Lung (tissue), 12 donors: ENCODE measurements around the gene PTPA. TPM values are rescaled to one million over a fixed set of nuclear protein-coding genes. Genes with fewer than 3 reads are reported as not detected.

Source experiments
- ATAC-seq: fragments of 200-7000 bp; cut with Tn5 transposase; one replicate; pipeline ENCODE4 v1.9.1; 2020; ENCODE audit warnings: moderate number of reproducible peaks; ENCODE audit not compliant: insufficient read depth, low FRiP score
- DNase-seq, 3 donors: peaks; one replicate each; pipeline ENCODE4 v3.0.0-alpha.2; 2013 to 2017
- H3K27ac ChIP-seq, 2 donors: one replicate each; pipeline ENCODE4 v1.5.1; 2013; ENCODE audit warnings: mild to moderate bottlenecking in 2 of 2, moderate library complexity in 2 of 2, control low read depth in 1 of 2, inconsistent platforms in 1 of 2, low read depth in 1 of 2, low read length in 1 of 2
- H3K27me3 ChIP-seq, 3 donors: one replicate each; pipeline ENCODE4 v1.5.1; 2013; ENCODE audit warnings: low read length in 2 of 3; ENCODE audit not compliant: control insufficient read depth in 3 of 3, insufficient read depth in 3 of 3
- H3K36me3 ChIP-seq, 4 donors: one replicate each; pipeline ENCODE4 v1.5.1; 2013; ENCODE audit warnings: low read length in 4 of 4, mild to moderate bottlenecking in 1 of 4, moderate library complexity in 1 of 4; ENCODE audit not compliant: control insufficient read depth in 4 of 4, insufficient read depth in 4 of 4
- H3K4me1 ChIP-seq, 5 donors: one replicate each; pipeline ENCODE4 v1.5.1; 2013; ENCODE audit warnings: low read length in 5 of 5, mild to moderate bottlenecking in 2 of 5, moderate library complexity in 1 of 5; ENCODE audit not compliant: control insufficient read depth in 5 of 5, insufficient read depth in 5 of 5
- H3K4me3 ChIP-seq: one replicate; pipeline ENCODE4 v1.5.1; 2013; ENCODE audit warnings: mild to moderate bottlenecking, control low read depth, moderate library complexity
- H3K9ac ChIP-seq, 2 donors: one replicate each; pipeline ENCODE4 v1.5.1; 2013; ENCODE audit warnings: low read length in 2 of 2, control low read depth in 1 of 2; ENCODE audit not compliant: insufficient read depth in 1 of 2
- H3K9me3 ChIP-seq, 4 donors: one replicate each; pipeline ENCODE4 v1.5.1; 2013; ENCODE audit warnings: low read length in 3 of 4, mild to moderate bottlenecking in 1 of 4, moderate library complexity in 1 of 4; ENCODE audit not compliant: control insufficient read depth in 4 of 4, insufficient read depth in 3 of 4
- WGBS, 2 donors: extraction: QIAGEN DNeasy Blood & Tissue Kit; methylation state at CpG; one replicate each; pipeline ENCODE4 v1.1.7; 2013; 5-methylcytosine and 5-hydroxymethylcytosine counted together
- polyA plus RNA-seq, 2 donors: library from polyadenylated mRNA; stranded (reverse); fragments of 200-250 nt; gene quantifications; one replicate each; pipeline ENCODE4 v1.2.1, GENCODE V29; 2013
- total RNA-seq, 2 donors: library from RNA; depleted of rRNA in 1 of 2; stranded (reverse); fragments of >200 nt in 1 of 2; gene quantifications; one replicate each; pipeline ENCODE4 v1.2.1, GENCODE V29; 2014 to 2021
- TF ChIP-seq, protein P1 (sequence below): IDR thresholded peaks from 2 replicates; pipeline ENCODE4 v1.5.1; 2012; ENCODE audit warnings: mild to moderate bottlenecking; ENCODE audit errors: control extremely low read depth, extremely low read depth
- donor health status: control.
- donor health status: control.
- donor health status: Bipolar disorder and iron deficiency.
- donor health status: healthy.
- donor health status: DM: yes; HTN: yes; CAD: no.

The PTPA gene
- total and polyA plus RNA-seq, 4 donors = 62.5 to 145 (median 116) TPM

DNA sequence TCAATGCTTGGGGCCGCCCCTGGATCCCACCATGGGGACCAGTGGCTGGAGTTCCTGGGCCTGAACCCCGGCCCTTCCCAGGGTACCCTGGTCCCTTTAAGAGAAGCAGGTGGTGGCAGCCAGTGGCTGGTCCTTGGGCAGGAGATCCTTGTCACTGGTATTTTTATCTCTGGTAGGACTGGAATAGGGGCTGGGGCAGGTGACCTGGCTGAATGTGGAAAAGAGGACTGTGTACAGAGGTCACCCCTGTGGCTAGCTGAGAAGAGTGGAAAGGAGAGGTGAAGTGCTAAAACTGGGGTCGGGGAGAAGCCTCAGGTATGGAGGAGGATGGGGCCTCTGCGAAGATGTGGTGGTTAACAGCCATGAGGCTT, 7.6 kb upstream of the PTPA start:
- H3K27me3 ChIP-seq = no peaks in the 10 kb centered on the region
- TF ChIP-seq, protein P1, sequence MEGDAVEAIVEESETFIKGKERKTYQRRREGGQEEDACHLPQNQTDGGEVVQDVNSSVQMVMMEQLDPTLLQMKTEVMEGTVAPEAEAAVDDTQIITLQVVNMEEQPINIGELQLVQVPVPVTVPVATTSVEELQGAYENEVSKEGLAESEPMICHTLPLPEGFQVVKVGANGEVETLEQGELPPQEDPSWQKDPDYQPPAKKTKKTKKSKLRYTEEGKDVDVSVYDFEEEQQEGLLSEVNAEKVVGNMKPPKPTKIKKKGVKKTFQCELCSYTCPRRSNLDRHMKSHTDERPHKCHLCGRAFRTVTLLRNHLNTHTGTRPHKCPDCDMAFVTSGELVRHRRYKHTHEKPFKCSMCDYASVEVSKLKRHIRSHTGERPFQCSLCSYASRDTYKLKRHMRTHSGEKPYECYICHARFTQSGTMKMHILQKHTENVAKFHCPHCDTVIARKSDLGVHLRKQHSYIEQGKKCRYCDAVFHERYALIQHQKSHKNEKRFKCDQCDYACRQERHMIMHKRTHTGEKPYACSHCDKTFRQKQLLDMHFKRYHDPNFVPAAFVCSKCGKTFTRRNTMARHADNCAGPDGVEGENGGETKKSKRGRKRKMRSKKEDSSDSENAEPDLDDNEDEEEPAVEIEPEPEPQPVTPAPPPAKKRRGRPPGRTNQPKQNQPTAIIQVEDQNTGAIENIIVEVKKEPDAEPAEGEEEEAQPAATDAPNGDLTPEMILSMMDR = no peak
- H3K4me1 ChIP-seq = no peaks in the 10 kb centered on the region
- ATAC-seq (no peak), DNase-seq (no peak)
- H3K9ac ChIP-seq = no peak overlapping the region
- H3K4me3 ChIP-seq = no peak overlapping the region
- H3K36me3 ChIP-seq = peaks cover 0 to 11% (median 1%) of the 10 kb centered on the region in 4 donors
- H3K27ac ChIP-seq = no peak overlapping the region
- WGBS, 2 donors = 95% methylated on average over 4 of the region's 4 CpGs
- no peaks in the 10 kb centered on the region for H3K9me3 ChIP-seq

DNA sequence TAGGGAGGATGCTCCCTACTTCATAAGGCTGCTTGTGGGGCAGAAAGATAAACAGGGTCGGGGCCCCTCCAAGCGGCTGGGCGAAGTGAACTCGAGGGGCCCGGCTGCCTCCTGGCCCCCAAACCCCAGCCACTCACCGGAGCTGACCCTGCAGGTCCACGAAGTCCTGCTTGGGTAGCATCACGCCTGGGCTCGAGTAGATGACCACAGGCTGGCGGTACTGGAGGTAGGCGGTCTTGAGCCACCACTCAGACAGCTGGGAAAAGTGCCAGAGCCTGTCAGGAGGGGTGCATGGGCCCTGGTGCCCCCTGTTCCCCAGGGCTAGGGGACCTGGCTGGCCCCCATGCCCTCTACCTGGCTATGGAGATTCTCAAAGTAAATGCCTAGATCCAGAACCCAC, 7.2 kb upstream of the PTPA start:
- Histone ChIP-seq H3K36me3 (peaks cover 0 to 11% (median 1%) of the 10 kb centered on the region in 4 donors), H3K9me3 (no peaks in the 10 kb centered on the region), H3K4me3 (no peak overlapping the region), H3K9ac (no peak overlapping the region), H3K4me1 (no peaks in the 10 kb centered on the region), H3K27me3 (no peaks in the 10 kb centered on the region), H3K27ac (no peak overlapping the region)
- DNase-seq = no peak
- ATAC-seq = no peak
- TF ChIP-seq, protein P1 = no peak
- WGBS, 2 donors = 87 to 89% methylated on average over 11 of the region's 11 CpGs

DNA sequence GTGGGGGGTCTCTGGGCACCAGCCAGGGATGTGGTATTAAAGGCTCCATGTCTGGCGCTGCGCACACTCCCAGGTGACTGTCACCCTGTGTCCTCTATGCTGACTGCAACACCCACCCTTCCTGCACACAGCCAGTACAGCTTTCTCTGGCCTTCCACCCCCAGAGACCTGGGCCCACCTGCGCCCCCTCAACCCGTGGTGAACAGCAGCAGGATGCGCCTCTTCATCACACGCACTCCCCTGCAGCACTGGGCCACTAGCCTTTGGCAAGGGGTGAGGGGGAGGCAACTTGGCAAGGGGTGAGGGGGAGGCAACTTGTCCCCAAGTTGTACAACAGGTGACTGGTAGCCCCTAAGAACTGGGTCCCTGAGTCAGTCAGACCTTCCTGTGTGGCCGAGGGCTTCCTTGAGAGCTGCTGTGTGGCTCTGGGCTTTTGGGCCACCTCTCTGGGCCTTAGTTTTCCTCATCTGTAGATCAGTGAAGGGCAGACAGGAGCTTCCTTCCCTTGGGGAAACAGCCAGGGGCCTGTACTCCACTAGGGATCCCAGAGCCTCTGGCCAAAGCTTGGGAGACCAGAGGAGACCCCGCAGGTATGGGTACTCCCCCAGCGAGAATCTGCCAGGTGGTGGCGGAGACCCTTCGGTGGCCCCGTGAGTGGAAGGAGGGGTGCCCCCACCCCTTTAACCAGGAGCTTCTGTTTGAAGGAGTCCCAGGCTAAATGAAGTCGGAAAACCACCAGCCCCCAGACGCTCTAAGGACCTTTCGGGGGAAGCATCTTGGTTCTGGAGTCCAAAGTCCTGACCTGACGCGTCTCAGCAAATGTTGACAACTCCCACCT, 5.1 kb upstream of the PTPA start:
- Histone ChIP-seq H3K9me3 (no peaks in the 10 kb centered on the region), H3K27ac (no peak overlapping the region), H3K27me3 (no peaks in the 10 kb centered on the region), H3K9ac (no peak overlapping the region), H3K4me3 (no peak overlapping the region), H3K36me3 (peaks cover 0 to 11% (median 1%) of the 10 kb centered on the region in 4 donors), H3K4me1 (peaks cover 0 to 7% (median 0%) of the 10 kb centered on the region in 5 donors)
- TF ChIP-seq, protein P1 = no peak
- 93 to 94% methylated on average over 17 of the region's 17 CpGs for WGBS, 2 donors
- DNase-seq (no peak), ATAC-seq (no peak)
